Right atrium auricular region (tissue), 2 donors: Measurements from ENCODE around the gene SRD5A1. TPM values are rescaled to one million over a fixed set of nuclear protein-coding genes. Genes with fewer than 3 reads are reported as not detected.

Source experiments
- DNase-seq: peaks from one replicate; pipeline ENCODE4 v3.0.0-alpha.2; 2019; ENCODE audit warnings: low spot score
- H3K27ac ChIP-seq, 2 donors: fragments of 200-600 bp; sonication (generic); 1 replicate in 1 of 2; 2 replicates in 1 of 2; pipeline ENCODE4 v1.5.1; 2016 to 2019
- H3K27me3 ChIP-seq, 2 donors: fragments of 200-600 bp; sonication (generic); one replicate each; pipeline versions ENCODE4 v1.5.1 to v1.6.0; 2017 to 2019
- H3K36me3 ChIP-seq: fragments of 200-600 bp; sonication (generic); one replicate; pipeline ENCODE4 v1.5.1; 2016
- H3K4me1 ChIP-seq, 2 donors: fragments of 200-600 bp; sonication (generic); one replicate each; pipeline versions ENCODE4 v1.5.1 to v1.6.0; 2017 to 2019
- H3K4me3 ChIP-seq, 2 donors: fragments of 200-600 bp; sonication (generic); 1 replicate in 1 of 2; 2 replicates in 1 of 2; pipeline ENCODE4 v1.5.1; 2017 to 2019; ENCODE audit warnings: mild to moderate bottlenecking in 1 of 2, moderate library complexity in 1 of 2
- H3K9me3 ChIP-seq, 2 donors: fragments of 200-600 bp; sonication (generic); one replicate each; pipeline ENCODE4 v1.5.1; 2019
- CTCF ChIP-seq, 2 donors: fragments of 200-600 bp; sonication (generic); IDR thresholded peaks; one replicate each; pipeline ENCODE4 v1.5.1; 2019; ENCODE audit warnings: antibody characterized with exemption in 2 of 2
- total RNA-seq, 2 donors: library from RNA; depleted of rRNA; stranded (reverse); fragments of >200 nt; gene quantifications; one replicate each; pipeline ENCODE4 v1.1.0, GENCODE V29; 2016

The SRD5A1 gene
- total RNA-seq, 2 donors from 2014 or later: 0.67 to 1.2 TPM

GRCh38 chr5:6723816-6724300, 90.6 kb downstream of the SRD5A1 start:
- DNase-seq: no peak
- Histone ChIP-seq H3K36me3 (no peaks in the 10 kb centered on the region), H3K27ac (no peak overlapping the region), H3K27me3 (no peaks in the 10 kb centered on the region), H3K4me1 (peaks cover 0 to 86% of the 10 kb centered on the region in 2 donors), H3K9me3 (no peaks in the 10 kb centered on the region), H3K4me3 (no peak overlapping the region)
- no peak for TF ChIP-seq CTCF (IDR thresholded peaks at IDR 0.05)

Other genes starting within 250 kb of the SRD5A1 start
- gene UBE2QL1, start 184.6 kb upstream of the SRD5A1 start, total RNA-seq: 10 to 100 TPM in 1 of 2 donors, 1 to 10 TPM in 1; 9.1 to 10.8 TPM
- 10 to 100 TPM; 21.2 to 21.4 TPM for gene NSUN2, start 396 bp upstream of the SRD5A1 start, total RNA-seq
- 10 to 100 TPM in 1 of 2 donors, 1 to 10 TPM in 1; 7.3 to 14.9 TPM for gene TENT4A, start 80.0 kb downstream of the SRD5A1 start, total RNA-seq